K562 (cell line): ENCODE data around the gene PITPNM1.

Experiments used
- CTCF ChIP-seq, 3 experiments: IDR thresholded peaks in 2 of 3; conservative IDR thresholded peaks in 1 of 3; 2 replicates each; pipeline ENCODE4 v1.5.1; 2011 to 2012; ENCODE audit warnings: low read length in 3 of 3, mild to moderate bottlenecking in 3 of 3, control low read depth in 2 of 3, improper control_type of control experiment in 1 of 3, inconsistent platforms in 1 of 3, low read depth in 1 of 3, mixed read lengths in 1 of 3, moderate library complexity in 1 of 3; ENCODE audit not compliant: insufficient read depth in 2 of 3
- EZH2 ChIP-seq: IDR thresholded peaks from 2 replicates; pipeline ENCODE4 v1.6.1; 2012; ENCODE audit warnings: low read depth, mild to moderate bottlenecking, inconsistent platforms, low read length, borderline replicate concordance
- IRF2 ChIP-seq: sonication (generic); formaldehyde crosslinking; IDR thresholded peaks from 2 replicates; pipeline ENCODE4 v1.8.1; 2022; ENCODE audit warnings: mild to moderate bottlenecking, missing genetic modification reagents
- KAT8 ChIP-seq: fragments of 450-650 bp; IDR thresholded peaks from 2 replicates; pipeline ENCODE4 v1.6.1; 2016; ENCODE audit warnings: low read depth, mild to moderate bottlenecking
- MYC ChIP-seq, 2 experiments: fragments of 250-450 bp in 1 of 2; sonication (Bioruptor Pico) in 1 of 2; IDR thresholded peaks; 2 replicates each; pipeline versions ENCODE4 v1.5.1 to v1.6.1; 2012 to 2021; ENCODE audit warnings: low read depth in 2 of 2, borderline replicate concordance in 1 of 2, improper control_type of control experiment in 1 of 2, low read length in 1 of 2, mild to moderate bottlenecking in 1 of 2, moderate library complexity in 1 of 2
- POLR2AphosphoS5 ChIP-seq: IDR thresholded peaks from 2 replicates; pipeline ENCODE4 v1.6.1; 2011; ENCODE audit warnings: mild to moderate bottlenecking, low read depth, low read length, moderate library complexity; ENCODE audit not compliant: control insufficient read depth, insufficient read depth
- SMAD3 ChIP-seq: fragments of 450-650 bp; formaldehyde crosslinking; conservative IDR thresholded peaks from 2 replicates; pipeline ENCODE4 v1.4.0; 2020; ENCODE audit warnings: mild to moderate bottlenecking
- USF2 ChIP-seq: sonication (generic); formaldehyde crosslinking; IDR thresholded peaks from 2 replicates; pipeline ENCODE4 v1.5.0; 2020; ENCODE audit warnings: missing genetic modification reagents
- XRCC4 ChIP-seq: IDR thresholded peaks from one replicate; pipeline ENCODE4 v1.6.1; 2011; ENCODE audit not compliant: insufficient read depth, insufficient read length; ENCODE audit errors: extremely low read depth
- ZBTB11 ChIP-seq, 3 experiments: fragments of 200-800 bp in 1 of 3; fragments of 250-450 bp in 1 of 3; fragments of 450-650 bp in 1 of 3; sonication (Bioruptor Pico) in 1 of 3; sonication (Bioruptor generic) in 1 of 3; formaldehyde crosslinking in 1 of 3; IDR thresholded peaks; 2 replicates each; pipeline versions ENCODE4 v1.6.1 to v1.8.0; 2016 to 2022; ENCODE audit warnings: mild to moderate bottlenecking in 2 of 3, missing genetic modification characterization in 2 of 3, missing compliant biosample characterization in 1 of 3, moderate library complexity in 1 of 3
- ZNF785 ChIP-seq: fragments of 250-450 bp; sonication (Bioruptor Pico); IDR thresholded peaks from 2 replicates; pipeline ENCODE4 v1.4.0; 2020; ENCODE audit warnings: mild to moderate bottlenecking

GRCh38 chr11:67450796-67451657 is 54.1 kb downstream of the PITPNM1 start:
- TF ChIP-seq CTCF (IDR thresholded peaks at IDR 0.05 in 2 of 3, conservative IDR thresholded peaks at IDR 0.05 in 1 of 3; ENCODE audit: insufficient read depth in 2 of 3, low read depth in 1 of 3, low read length in 3 of 3) (no peak), USF2 (CRISPR knock-in tag) (no peak), MYC (IDR thresholded peaks at IDR 0.05; ENCODE audit: low read depth, low read length) (no peak), MYC (CRISPR knock-in tag; IDR thresholded peaks at IDR 0.05; ENCODE audit: borderline replicate concordance, low read depth) (no peak), IRF2 (no peak), EZH2 (no peak), ZNF785 (no peak), ZBTB11 (CRISPR knock-in tag; IDR thresholded peaks at IDR 0.05) (no peak), SMAD3 (no peak), POLR2AphosphoS5 (no peak), KAT8 (no peak), XRCC4 (no peak)
